PC-9 (cell line): ENCODE data around the gene ZNF469. TPM values are rescaled to one million over a fixed set of nuclear protein-coding genes. Genes with fewer than 3 reads are reported as not detected.

Experiments
- BruUV-seq: library from RNA; stranded (reverse); fragments of 400-500 nt; replicated peaks from 2 replicates; lab custom pipeline; 2021; lab: Mats Ljungman, UMichigan
- CTCF ChIA-PET: fragments of 300-600 bp; sonication (Branson Sonifier 250); formaldehyde crosslinking; loops from one replicate; lab custom pipeline; 2022; ENCODE audit warnings: antibody characterized with exemption; lab: Charles Lee
- POLR2A ChIA-PET: fragments of 300-600 bp; sonication (Branson Sonifier 250); formaldehyde crosslinking; loops from one replicate; lab custom pipeline; 2022; ENCODE audit warnings: antibody characterized with exemption; ENCODE audit not compliant: unreplicated experiment; lab: Charles Lee
- DNase-seq, 2 experiments: peaks; one replicate each; pipeline versions ENCODE4 v3.0.0 to v3.0.0-alpha.2; 2015 to 2022; ENCODE audit warnings: mixed read lengths in 1 of 2
- H2AFZ ChIP-seq: fragments of 200-600 bp; sonication (generic); 2 replicates; pipeline ENCODE4 v1.8.1; 2017; ENCODE audit warnings: antibody characterized with exemption
- H3F3A ChIP-seq: fragments of 200-600 bp; sonication (generic); 2 replicates; pipeline ENCODE4 v1.8.1; 2017; ENCODE audit warnings: antibody characterized with exemption, mild to moderate bottlenecking, low read depth; ENCODE audit not compliant: insufficient read depth
- H3K27ac ChIP-seq: fragments of 200-600 bp; sonication (generic); 2 replicates; pipeline ENCODE4 v1.6.1; 2016; ENCODE audit warnings: mixed run types
- H3K27me3 ChIP-seq: fragments of 200-600 bp; sonication (generic); 2 replicates; pipeline ENCODE4 v1.6.1; 2016; ENCODE audit warnings: low read depth, mixed run types; ENCODE audit not compliant: insufficient read depth
- H3K36me3 ChIP-seq: fragments of 200-600 bp; sonication (generic); 2 replicates; pipeline ENCODE4 v1.6.1; 2016; ENCODE audit warnings: low read depth, mixed run types
- H3K4me1 ChIP-seq: fragments of 200-600 bp; sonication (generic); replicated peaks from 2 replicates; pipeline ENCODE4 v1.6.1; 2016; ENCODE audit warnings: mixed run types; ENCODE audit not compliant: insufficient read depth
- H3K4me2 ChIP-seq: fragments of 200-600 bp; sonication (generic); 2 replicates; pipeline ENCODE4 v1.6.1; 2017; ENCODE audit warnings: mixed run types
- H3K4me3 ChIP-seq: fragments of 200-600 bp; sonication (generic); 2 replicates; pipeline ENCODE4 v1.6.1; 2016; ENCODE audit warnings: mixed run types
- H3K79me2 ChIP-seq: fragments of 200-600 bp; sonication (generic); 2 replicates; pipeline ENCODE4 v1.6.1; 2017; ENCODE audit warnings: low read depth, mixed run types
- H3K9me2 ChIP-seq: fragments of 200-600 bp; sonication (generic); 2 replicates; pipeline ENCODE4 v1.8.1; 2017; ENCODE audit warnings: mild to moderate bottlenecking; ENCODE audit not compliant: insufficient read depth
- H3K9me3 ChIP-seq: fragments of 200-600 bp; sonication (generic); 2 replicates; pipeline ENCODE4 v1.8.1; 2016; ENCODE audit warnings: low read depth; ENCODE audit not compliant: insufficient read depth
- H4K20me1 ChIP-seq: fragments of 200-600 bp; sonication (generic); 2 replicates; pipeline ENCODE4 v1.8.1; 2017; ENCODE audit not compliant: insufficient read depth
- EZH2 ChIP-seq: fragments of 200-600 bp; sonication (generic); IDR thresholded peaks from 2 replicates; pipeline ENCODE4 v1.8.0; 2017; ENCODE audit warnings: antibody characterized with exemption, low read depth
- intact Hi-C: fragments of 100-400 bp; cut with micrococcal nuclease; formaldehyde crosslinking; loops from one replicate; pipeline ENCODE4 v1.10.0; 2022; ENCODE audit not compliant: unreplicated experiment
- total RNA-seq: library from RNA; stranded (reverse); gene quantifications from 2 replicates; pipeline ENCODE4 v1.2.3, GENCODE V29; 2021
- TF ChIP-seq, protein P1 (sequence below): fragments of 200-600 bp; sonication (generic); conservative IDR thresholded peaks from 2 replicates; pipeline ENCODE4 v1.6.1; 2017; ENCODE audit warnings: mixed run types, antibody characterized with exemption, mild to moderate bottlenecking, moderate library complexity

Gene ZNF469
- total RNA-seq, 1 experiment from 2014 or later: 9.8 TPM

DNA sequence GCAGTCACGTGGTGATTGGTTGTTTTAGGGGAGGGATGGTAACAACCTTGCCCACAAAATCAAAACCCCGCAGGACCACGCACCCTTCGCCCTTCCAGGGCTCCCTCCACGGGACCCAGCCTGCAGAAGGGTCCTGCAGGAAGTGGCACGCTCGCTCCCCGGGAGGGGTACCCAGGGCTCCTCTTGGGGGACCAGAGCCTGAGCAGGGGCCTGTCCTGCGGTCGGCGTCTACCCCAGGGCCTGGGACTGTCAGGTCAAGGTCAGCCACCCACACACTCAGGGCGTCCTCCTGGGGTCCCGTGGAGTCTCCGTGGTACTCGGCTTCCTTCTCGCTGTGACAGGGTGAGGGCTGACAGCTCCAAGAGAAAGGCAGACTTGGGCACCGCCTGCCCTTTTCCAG lies 33.9 kb downstream of the ZNF469 start:
- no peaks in the 10 kb centered on the region for H3K27me3 ChIP-seq
- H3K9me3 ChIP-seq: no peaks in the 10 kb centered on the region
- POLR2A ChIA-PET: no interaction called here
- no peak overlapping the region for H3K4me3 ChIP-seq
- BruUV-seq: no TSS peak
- H2AFZ ChIP-seq: no peak overlapping the region
- no peak for DNase-seq
- TF ChIP-seq, protein P1, sequence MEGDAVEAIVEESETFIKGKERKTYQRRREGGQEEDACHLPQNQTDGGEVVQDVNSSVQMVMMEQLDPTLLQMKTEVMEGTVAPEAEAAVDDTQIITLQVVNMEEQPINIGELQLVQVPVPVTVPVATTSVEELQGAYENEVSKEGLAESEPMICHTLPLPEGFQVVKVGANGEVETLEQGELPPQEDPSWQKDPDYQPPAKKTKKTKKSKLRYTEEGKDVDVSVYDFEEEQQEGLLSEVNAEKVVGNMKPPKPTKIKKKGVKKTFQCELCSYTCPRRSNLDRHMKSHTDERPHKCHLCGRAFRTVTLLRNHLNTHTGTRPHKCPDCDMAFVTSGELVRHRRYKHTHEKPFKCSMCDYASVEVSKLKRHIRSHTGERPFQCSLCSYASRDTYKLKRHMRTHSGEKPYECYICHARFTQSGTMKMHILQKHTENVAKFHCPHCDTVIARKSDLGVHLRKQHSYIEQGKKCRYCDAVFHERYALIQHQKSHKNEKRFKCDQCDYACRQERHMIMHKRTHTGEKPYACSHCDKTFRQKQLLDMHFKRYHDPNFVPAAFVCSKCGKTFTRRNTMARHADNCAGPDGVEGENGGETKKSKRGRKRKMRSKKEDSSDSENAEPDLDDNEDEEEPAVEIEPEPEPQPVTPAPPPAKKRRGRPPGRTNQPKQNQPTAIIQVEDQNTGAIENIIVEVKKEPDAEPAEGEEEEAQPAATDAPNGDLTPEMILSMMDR: no peak
- no peak for TF ChIP-seq EZH2
- H4K20me1 ChIP-seq: no peaks in the 10 kb centered on the region
- H3F3A ChIP-seq: no peaks in the 10 kb centered on the region
- no peaks in the 10 kb centered on the region for H3K9me2 ChIP-seq
- intact Hi-C loops: no loop called here
- no peaks in the 10 kb centered on the region for H3K36me3 ChIP-seq
- CTCF ChIA-PET: no interaction called here
- H3K79me2 ChIP-seq: no peaks in the 10 kb centered on the region
- no peak overlapping the region for H3K4me2 ChIP-seq
- H3K4me1 ChIP-seq: no peaks in the 10 kb centered on the region
- H3K27ac ChIP-seq: no peak overlapping the region

DNA sequence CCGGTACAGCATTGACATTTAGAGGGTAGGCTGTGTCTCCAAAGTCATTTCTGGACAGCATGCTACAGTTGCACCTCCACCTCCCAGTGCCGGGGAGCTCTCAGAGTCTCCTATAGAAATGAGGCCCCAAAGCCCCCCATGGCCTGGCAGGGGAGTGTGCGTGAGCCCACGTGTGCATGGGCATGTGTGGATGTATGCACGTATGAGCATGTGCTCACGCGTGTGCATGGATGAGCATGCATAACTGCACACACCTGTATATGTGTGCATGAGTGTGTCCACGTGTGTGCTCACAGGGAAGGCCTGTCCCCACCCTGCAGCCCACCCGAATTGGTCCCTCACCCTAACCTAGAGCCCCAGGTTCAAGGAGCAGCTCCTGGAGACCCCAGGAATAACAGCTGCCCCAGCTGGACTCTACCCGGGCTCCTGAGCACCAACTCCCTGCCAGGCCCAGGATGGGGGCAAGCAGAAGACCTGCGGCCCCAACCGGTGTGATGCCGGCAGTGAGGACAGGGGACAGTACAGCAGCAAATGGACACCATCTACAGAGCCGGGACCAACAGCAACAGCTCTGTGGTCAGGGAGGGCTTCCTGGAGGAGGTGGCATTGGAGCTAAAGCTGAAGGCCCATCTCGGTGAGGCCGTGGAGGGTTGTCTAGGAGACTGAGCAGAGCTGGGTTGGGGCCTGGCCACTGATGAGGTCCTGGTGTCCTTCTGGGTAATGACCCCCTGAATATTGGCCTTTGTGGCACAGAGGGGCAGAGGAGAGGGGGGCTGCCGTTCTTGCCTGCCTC lies 35.1 kb downstream of the ZNF469 start:
- Histone ChIP-seq H2AFZ (no peak overlapping the region), H3K4me1 (no peaks in the 10 kb centered on the region), H3K27ac (no peak overlapping the region), H3K79me2 (no peaks in the 10 kb centered on the region), H3K9me3 (no peaks in the 10 kb centered on the region), H3K4me3 (no peak overlapping the region), H3F3A (no peaks in the 10 kb centered on the region), H4K20me1 (no peaks in the 10 kb centered on the region), H3K27me3 (no peaks in the 10 kb centered on the region), H3K4me2 (no peak overlapping the region), H3K9me2 (no peaks in the 10 kb centered on the region), H3K36me3 (no peaks in the 10 kb centered on the region)
- ChIA-PET CTCF (no interaction called here), POLR2A (no interaction called here)
- no peak for TF ChIP-seq EZH2
- TF ChIP-seq, protein P1: no peak
- DNase-seq: no peak
- no TSS peak for BruUV-seq
- intact Hi-C loops: no loop called here

DNA sequence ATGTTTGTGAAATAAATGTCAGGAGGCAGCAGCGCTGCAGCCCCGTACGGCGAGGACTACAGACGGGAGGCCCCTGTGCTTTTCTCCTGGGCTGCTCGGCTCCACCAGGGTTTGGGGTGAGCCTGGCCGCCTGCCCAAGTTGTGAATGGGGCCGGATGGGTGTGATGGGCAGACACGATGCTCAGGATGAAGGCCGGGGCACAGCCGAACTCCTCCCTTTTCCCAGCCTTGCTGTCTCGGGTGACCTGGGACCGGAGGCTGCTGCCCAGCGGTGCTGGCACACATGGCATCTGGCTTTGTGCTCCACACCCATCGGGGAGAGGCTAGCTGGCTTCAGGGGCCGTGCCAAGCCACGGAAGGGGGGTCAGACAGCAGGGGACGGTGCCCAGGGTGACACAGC lies 36.1 kb downstream of the ZNF469 start:
- Histone ChIP-seq H3K27me3 (no peaks in the 10 kb centered on the region), H3K36me3 (no peaks in the 10 kb centered on the region), H3K9me3 (no peaks in the 10 kb centered on the region), H3K79me2 (no peaks in the 10 kb centered on the region), H3K27ac (no peak overlapping the region), H4K20me1 (no peaks in the 10 kb centered on the region), H3F3A (no peaks in the 10 kb centered on the region), H2AFZ (no peak overlapping the region), H3K9me2 (no peaks in the 10 kb centered on the region), H3K4me1 (no peaks in the 10 kb centered on the region), H3K4me2 (no peak overlapping the region), H3K4me3 (no peak overlapping the region)
- no peak for DNase-seq
- TF ChIP-seq EZH2: no peak
- TF ChIP-seq, protein P1: no peak
- ChIA-PET CTCF (no interaction called here), POLR2A (no interaction called here)
- no TSS peak for BruUV-seq
- intact Hi-C loops: no loop called here
